ENCODE results near the gene GPR152.
"Not testable (repeated sequence)": the region's sequence is repeated elsewhere in the genome, so short reads cannot be mapped to it uniquely, and the experiment has no call there.

Gene GPR152

DNA sequence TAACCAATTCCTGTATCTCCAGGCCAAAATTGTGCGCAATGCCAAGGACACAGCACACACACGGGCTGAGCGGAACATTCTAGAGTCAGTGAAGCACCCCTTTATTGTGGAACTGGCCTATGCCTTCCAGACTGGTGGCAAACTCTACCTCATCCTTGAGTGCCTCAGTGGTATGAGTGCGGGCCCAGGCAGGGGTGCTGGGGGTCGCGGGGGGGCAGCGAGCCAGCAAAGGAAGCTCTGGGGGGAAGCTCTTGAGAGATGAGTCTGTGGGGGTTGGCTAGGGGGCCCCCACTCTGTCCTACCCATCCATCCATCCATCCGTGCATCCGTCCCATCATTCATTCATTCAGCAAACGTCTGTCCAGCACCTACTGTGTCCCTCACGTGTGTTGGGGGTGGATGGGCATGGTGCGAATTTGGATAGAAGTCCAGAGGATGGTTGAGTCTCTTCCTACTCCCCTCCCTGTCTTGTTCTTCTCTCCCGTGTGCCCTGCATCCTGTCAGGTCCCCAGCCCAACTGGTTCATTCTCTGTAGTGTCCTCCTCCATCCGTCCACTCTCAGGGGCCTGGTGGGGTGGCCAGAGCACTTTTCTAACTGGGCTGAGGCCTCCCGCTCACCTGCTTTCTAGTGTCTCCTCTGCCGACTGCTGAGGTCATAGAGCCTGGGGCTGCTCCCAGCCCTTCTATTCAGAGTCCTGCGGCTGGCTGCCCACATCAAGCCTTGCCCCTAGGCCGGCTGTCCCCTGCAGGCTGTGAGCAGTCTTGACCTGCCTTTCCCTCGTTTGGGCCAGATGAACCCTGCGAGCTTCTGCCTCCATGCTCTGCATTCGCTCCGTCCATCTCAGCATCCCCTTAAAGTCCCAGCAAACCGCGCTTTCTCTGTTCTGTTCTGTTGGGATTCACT, 20.9 kb downstream of the GPR152 start:
- Histone ChIP-seq H3K27me3 (replicated peaks in 2 of 5; ENCODE audit: control insufficient read depth in 4 of 5, insufficient read depth in 5 of 5, low read length in 4 of 5) (no peaks in the 10 kb centered on the region), H3K27ac (ENCODE audit: insufficient read depth in 1 of 2, low read depth in 1 of 2, low read length in 2 of 2, poor library complexity in 1 of 2, severe bottlenecking in 2 of 2) (peak overlapping the region in 1 of 2 experiments; percentile 43), H3K4me3 (ENCODE audit: control insufficient read depth in 1 of 7, extremely low read depth in 1 of 7, insufficient read depth in 4 of 7, low read depth in 2 of 7, low read length in 6 of 7) (no peak overlapping the region), H3K36me3 (ENCODE audit: control insufficient read depth in 4 of 4, insufficient read depth in 4 of 4, low read length in 3 of 4) (peaks cover 2 to 55% (median 35%) of the 10 kb centered on the region in 4 experiments), H3K4me1 (ENCODE audit: control extremely low read depth in 1 of 4, control insufficient read depth in 4 of 4, insufficient read depth in 4 of 4, low read length in 3 of 4) (peaks cover 3 to 54% (median 51%) of the 10 kb centered on the region in 4 experiments), H3K9me3 (ENCODE audit: control extremely low read depth in 1 of 5, control insufficient read depth in 4 of 5, insufficient read depth in 2 of 5, low read depth in 1 of 5, low read length in 4 of 5) (no peaks in the 10 kb centered on the region)
- ChIA-PET CTCF (interaction anchor here (0.6 to 1.1 kb wide), 3 partner anchors 8 to 37 kb away, joined by 3 to 5 read pairs (median 3); no protein-coding TSS in a partner anchor), POLR2A (no interaction called here)
- no peak for DNase-seq
- WGBS (ENCODE audit: insufficient coverage): 95% methylated on average over 17 of the region's 24 CpGs

- peaks cover 0 to 38% (median 25%) of the 10 kb centered on the region in 4 experiments for H3K36me3 ChIP-seq (ENCODE audit: control insufficient read depth in 4 of 4, insufficient read depth in 4 of 4, low read length in 3 of 4)
- 90% methylated on average over 11 of the region's 11 CpGs for WGBS (ENCODE audit: insufficient coverage)
- CTCF ChIA-PET: interaction anchor here (0.7 kb wide), 1 partner anchor 661 kb away, joined by 3 read pairs; no protein-coding TSS in a partner anchor
- no peaks in the 10 kb centered on the region for H3K27me3 ChIP-seq (replicated peaks in 2 of 5; ENCODE audit: control insufficient read depth in 4 of 5, insufficient read depth in 5 of 5, low read length in 4 of 5)
- H3K4me1 ChIP-seq (ENCODE audit: control extremely low read depth in 1 of 4, control insufficient read depth in 4 of 4, insufficient read depth in 4 of 4, low read length in 3 of 4): peaks cover 3 to 37% (median 33%) of the 10 kb centered on the region in 4 experiments
- DNase-seq: no peak
- H3K9me3 ChIP-seq (ENCODE audit: control extremely low read depth in 1 of 5, control insufficient read depth in 4 of 5, insufficient read depth in 2 of 5, low read depth in 1 of 5, low read length in 4 of 5): no peaks in the 10 kb centered on the region
- no peak overlapping the region for H3K27ac ChIP-seq (ENCODE audit: insufficient read depth in 1 of 2, low read depth in 1 of 2, low read length in 2 of 2, poor library complexity in 1 of 2, severe bottlenecking in 2 of 2)
- H3K4me3 ChIP-seq (ENCODE audit: control insufficient read depth in 1 of 7, extremely low read depth in 1 of 7, insufficient read depth in 4 of 7, low read depth in 2 of 7, low read length in 6 of 7): no peak overlapping the region
- POLR2A ChIA-PET: interaction anchor here (0.6 kb wide), 1 partner anchor 53 kb away, joined by 3 read pairs; the partner anchor contains the start of gene AIP
These were observed 22.8 kb downstream of the GPR152 start for GRCh38 chr11:67429722-67430121.

GRCh38 chr11:67429038-67429668, 23.4 kb downstream of the GPR152 start:
- peaks cover 3 to 37% (median 27%) of the 10 kb centered on the region in 4 experiments for H3K4me1 ChIP-seq (ENCODE audit: control extremely low read depth in 1 of 4, control insufficient read depth in 4 of 4, insufficient read depth in 4 of 4, low read length in 3 of 4)
- no peak for DNase-seq
- POLR2A ChIA-PET: interaction anchor here (0.6 to 1.7 kb wide), 4 partner anchors 27 to 60 kb away, joined by 3 to 10 read pairs (median 3); partner anchors contain the start of genes AIP and PPP1CA
- CTCF ChIA-PET: interaction anchor here (0.7 to 2.5 kb wide), 5 partner anchors 9 to 661 kb away, joined by 3 to 7 read pairs (median 3); partner anchors contain the start of gene TMEM134
- H3K4me3 ChIP-seq (ENCODE audit: control insufficient read depth in 1 of 7, extremely low read depth in 1 of 7, insufficient read depth in 4 of 7, low read depth in 2 of 7, low read length in 6 of 7): peak overlapping the region; percentile 86 to 99 (median 94)
- no peaks in the 10 kb centered on the region for H3K9me3 ChIP-seq (ENCODE audit: control extremely low read depth in 1 of 5, control insufficient read depth in 4 of 5, insufficient read depth in 2 of 5, low read depth in 1 of 5, low read length in 4 of 5)
- no peaks in the 10 kb centered on the region for H3K27me3 ChIP-seq (replicated peaks in 2 of 5; ENCODE audit: control insufficient read depth in 4 of 5, insufficient read depth in 5 of 5, low read length in 4 of 5)
- WGBS (ENCODE audit: insufficient coverage): 70% methylated on average over 10 of the region's 12 CpGs
- H3K36me3 ChIP-seq (ENCODE audit: control insufficient read depth in 4 of 4, insufficient read depth in 4 of 4, low read length in 3 of 4): peaks cover 0 to 32% (median 22%) of the 10 kb centered on the region in 4 experiments
- peak overlapping the region; percentile 90 to 95 for H3K27ac ChIP-seq (ENCODE audit: insufficient read depth in 1 of 2, low read depth in 1 of 2, low read length in 2 of 2, poor library complexity in 1 of 2, severe bottlenecking in 2 of 2)

- WGBS (ENCODE audit: insufficient coverage): under 1% methylated on average over 62 of the region's 68 CpGs
- no peaks in the 10 kb centered on the region for H3K27me3 ChIP-seq (replicated peaks in 2 of 5; ENCODE audit: control insufficient read depth in 4 of 5, insufficient read depth in 5 of 5, low read length in 4 of 5)
- H3K9me3 ChIP-seq (ENCODE audit: control extremely low read depth in 1 of 5, control insufficient read depth in 4 of 5, insufficient read depth in 2 of 5, low read depth in 1 of 5, low read length in 4 of 5): no peaks in the 10 kb centered on the region
- CTCF ChIA-PET: interaction anchor here (0.8 to 2.5 kb wide), 6 partner anchors 10 to 46 kb away, joined by 3 to 7 read pairs (median 3); partner anchors contain the start of gene TMEM134
- peak within 1 kb of the TSS; percentile 86 to 99 (median 94) for H3K4me3 ChIP-seq (ENCODE audit: control insufficient read depth in 1 of 7, extremely low read depth in 1 of 7, insufficient read depth in 4 of 7, low read depth in 2 of 7, low read length in 6 of 7)
- H3K27ac ChIP-seq (ENCODE audit: insufficient read depth in 1 of 2, low read depth in 1 of 2, low read length in 2 of 2, poor library complexity in 1 of 2, severe bottlenecking in 2 of 2): peak within 1 kb of the TSS; percentile 90 to 95
- H3K4me1 ChIP-seq (ENCODE audit: control extremely low read depth in 1 of 4, control insufficient read depth in 4 of 4, insufficient read depth in 4 of 4, low read length in 3 of 4): peaks cover 3 to 33% (median 21%) of the 10 kb centered on the region in 4 experiments
- peaks cover 0 to 24% (median 18%) of the 10 kb centered on the region in 4 experiments for H3K36me3 ChIP-seq (ENCODE audit: control insufficient read depth in 4 of 4, insufficient read depth in 4 of 4, low read length in 3 of 4)
- POLR2A ChIA-PET: interaction anchor here (0.6 to 1.7 kb wide), 6 partner anchors 8 to 215 kb away, joined by 3 to 10 read pairs (median 4); partner anchors contain the start of gene PPP1CA
- DNase-seq: peak; percentile 98
These were observed 24.2 kb downstream of the GPR152 start, which contains the start of gene RPS6KB2 for GRCh38 chr11:67428052-67429001. Gene RPS6KB2 (plus strand): TSS chr11:67428494. CDS start chr11:67428546, 52 bp downstream.

DNA sequence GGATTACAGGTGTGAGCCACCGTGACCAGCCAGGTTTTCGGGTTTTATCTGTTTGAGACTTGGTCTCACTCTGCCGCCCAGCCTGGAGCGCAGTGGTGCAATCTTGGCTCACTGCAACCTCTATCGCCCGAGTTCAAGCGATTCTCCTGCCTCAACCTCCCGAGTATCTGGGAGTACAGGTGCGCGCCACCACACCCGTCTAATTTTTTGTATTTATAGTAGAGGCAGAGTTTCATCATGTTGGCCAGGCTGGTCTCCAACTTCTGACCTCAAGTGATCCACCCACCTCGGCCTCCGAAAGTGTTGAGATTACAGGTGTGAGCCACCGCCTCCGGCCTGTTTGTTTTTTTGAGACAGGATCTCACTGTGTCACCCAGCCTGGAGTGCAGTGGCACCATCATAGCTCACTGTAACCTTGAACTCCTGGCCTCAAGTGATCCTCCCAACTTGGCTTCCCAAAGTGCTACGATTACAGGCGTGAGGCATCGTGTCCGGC, 25.1 kb downstream of the GPR152 start:
- peak overlapping the region; percentile 86 to 99 (median 94) for H3K4me3 ChIP-seq (ENCODE audit: control insufficient read depth in 1 of 7, extremely low read depth in 1 of 7, insufficient read depth in 4 of 7, low read depth in 2 of 7, low read length in 6 of 7)
- not testable (repeated sequence) for H3K27me3 ChIP-seq (replicated peaks in 2 of 5; ENCODE audit: control insufficient read depth in 4 of 5, insufficient read depth in 5 of 5, low read length in 4 of 5); DNase-seq; H3K9me3 ChIP-seq (ENCODE audit: control extremely low read depth in 1 of 5, control insufficient read depth in 4 of 5, insufficient read depth in 2 of 5, low read depth in 1 of 5, low read length in 4 of 5)
- peaks cover 3 to 40% (median 18%) of the 10 kb centered on the region in 4 experiments for H3K4me1 ChIP-seq (ENCODE audit: control extremely low read depth in 1 of 4, control insufficient read depth in 4 of 4, insufficient read depth in 4 of 4, low read length in 3 of 4)
- peak overlapping the region; percentile 90 to 95 for H3K27ac ChIP-seq (ENCODE audit: insufficient read depth in 1 of 2, low read depth in 1 of 2, low read length in 2 of 2, poor library complexity in 1 of 2, severe bottlenecking in 2 of 2)
- peaks cover 0 to 15% (median 10%) of the 10 kb centered on the region in 4 experiments for H3K36me3 ChIP-seq (ENCODE audit: control insufficient read depth in 4 of 4, insufficient read depth in 4 of 4, low read length in 3 of 4)
- ChIA-PET POLR2A (interaction anchor here (1.0 to 1.6 kb wide), 2 partner anchors 9 to 12 kb away, joined by 4 read pairs; no protein-coding TSS in a partner anchor), CTCF (interaction anchor here (1.4 to 2.5 kb wide), 2 partner anchors 19 to 45 kb away, joined by 3 to 7 read pairs; no protein-coding TSS in a partner anchor)
- 81% methylated on average over 17 of the region's 19 CpGs for WGBS (ENCODE audit: insufficient coverage)

Data from common myeloid progenitor, CD34-positive (primary cell).